WTC11 (cell line): ENCODE measurements around the gene OGT. TPM values are rescaled to one million over a fixed set of nuclear protein-coding genes. Genes with fewer than 3 reads are reported as not detected.

Experiments used
- ATAC-seq: fragments of 200-7000 bp; cut with Tn5 transposase; 2 replicates; pipeline ENCODE4 v1.10.0; 2021; ENCODE audit warnings: mild to moderate bottlenecking, moderate library complexity
- Bru-seq: library from RNA; stranded (reverse); fragments of 400-500 nt; gene quantifications from one replicate; lab custom pipeline; 2021; lab: Mats Ljungman, UMichigan
- CTCF ChIA-PET: fragments of 300-600 bp; sonication (Branson Sonifier 250); formaldehyde crosslinking; loops from one replicate; lab custom pipeline; 2021; ENCODE audit warnings: antibody characterized with exemption; lab: Charles Lee
- POLR2A ChIA-PET: fragments of 350-600 bp; sonication (Branson Sonifier 250); formaldehyde crosslinking; loops from one replicate; lab custom pipeline; 2021; ENCODE audit warnings: antibody characterized with exemption; lab: Charles Lee
- DNase-seq: peaks from one replicate; pipeline ENCODE4 v3.0.0; 2021; ENCODE audit warnings: low spot score
- H3K27ac Mint-ChIP-seq: 2 replicates; pipeline ENCODE4 v1.8.0; 2021; ENCODE audit warnings: mixed read lengths
- H3K27me3 Mint-ChIP-seq: 2 replicates; pipeline ENCODE4 v1.8.0; 2021; ENCODE audit warnings: low read depth, mild to moderate bottlenecking, moderate library complexity, mixed read lengths
- H3K36me3 Mint-ChIP-seq: 2 replicates; pipeline ENCODE4 v1.8.0; 2021; ENCODE audit warnings: mixed read lengths
- H3K4me1 Mint-ChIP-seq: 2 replicates; pipeline ENCODE4 v1.8.0; 2022; ENCODE audit warnings: mixed read lengths
- H3K4me3 Mint-ChIP-seq: 2 replicates; pipeline ENCODE4 v1.8.0; 2021; ENCODE audit warnings: mild to moderate bottlenecking, moderate library complexity, mixed read lengths
- H3K9me3 Mint-ChIP-seq: 2 replicates; pipeline ENCODE4 v1.8.0; 2021; ENCODE audit warnings: mixed read lengths
- ATF3 ChIP-seq: sonication (generic); formaldehyde crosslinking; conservative IDR thresholded peaks from 2 replicates; pipeline ENCODE4 v1.8.1; 2022; ENCODE audit warnings: mild to moderate bottlenecking, missing genetic modification reagents
- CREM ChIP-seq: sonication (generic); formaldehyde crosslinking; IDR thresholded peaks from 2 replicates; pipeline ENCODE4 v1.8.1; 2022; ENCODE audit warnings: mild to moderate bottlenecking, missing genetic modification reagents, moderate library complexity
- E2F1 ChIP-seq: sonication (generic); formaldehyde crosslinking; IDR thresholded peaks from 2 replicates; pipeline ENCODE4 v1.8.0; 2022; ENCODE audit warnings: mild to moderate bottlenecking, missing genetic modification reagents
- ETV6 ChIP-seq: sonication (generic); formaldehyde crosslinking; IDR thresholded peaks from 2 replicates; pipeline ENCODE4 v1.8.1; 2022; ENCODE audit warnings: mild to moderate bottlenecking, missing genetic modification reagents
- GRHL2 ChIP-seq: fragments of 250-450 bp; sonication (Bioruptor Pico); IDR thresholded peaks from 2 replicates; pipeline ENCODE4 v1.8.0; 2022; ENCODE audit warnings: mild to moderate bottlenecking, moderate library complexity; ENCODE audit not compliant: insufficient replicate concordance, severe bottlenecking
- MYBL2 ChIP-seq: sonication (generic); formaldehyde crosslinking; IDR thresholded peaks from 2 replicates; pipeline ENCODE4 v1.8.1; 2023; ENCODE audit warnings: mild to moderate bottlenecking, moderate library complexity, missing genetic modification reagents
- NR3C1 ChIP-seq: sonication (generic); formaldehyde crosslinking; conservative IDR thresholded peaks from 2 replicates; pipeline ENCODE4 v1.8.1; 2023; ENCODE audit warnings: low read depth, mild to moderate bottlenecking, missing genetic modification reagents
- RELA ChIP-seq: sonication (generic); formaldehyde crosslinking; IDR thresholded peaks from 2 replicates; pipeline ENCODE4 v1.8.1; 2022; ENCODE audit warnings: missing genetic modification reagents, mild to moderate bottlenecking, borderline replicate concordance
- TEAD1 ChIP-seq: sonication (generic); formaldehyde crosslinking; IDR thresholded peaks from 2 replicates; pipeline ENCODE4 v1.8.0; 2022; ENCODE audit warnings: mild to moderate bottlenecking, missing genetic modification reagents
- TEAD4 ChIP-seq: sonication (generic); formaldehyde crosslinking; IDR thresholded peaks from 2 replicates; pipeline ENCODE4 v1.8.0; 2022; ENCODE audit warnings: mild to moderate bottlenecking, missing genetic modification reagents
- ZMAT4 ChIP-seq: fragments of 250-450 bp; sonication (Bioruptor Pico); IDR thresholded peaks from 2 replicates; pipeline ENCODE4 v1.9.0; 2021; ENCODE audit warnings: mild to moderate bottlenecking
- ZNF121 ChIP-seq: sonication (generic); formaldehyde crosslinking; IDR thresholded peaks from 2 replicates; pipeline ENCODE4 v1.8.0; 2023; ENCODE audit warnings: missing genetic modification reagents
- ZNF138 ChIP-seq: sonication (generic); formaldehyde crosslinking; conservative IDR thresholded peaks from 2 replicates; pipeline ENCODE4 v1.8.1; 2022; ENCODE audit warnings: mild to moderate bottlenecking, moderate library complexity, missing genetic modification reagents
- ZNF396 ChIP-seq: fragments of 250-450 bp; sonication (Bioruptor Pico); IDR thresholded peaks from 2 replicates; pipeline ENCODE4 v1.8.0; 2021; ENCODE audit warnings: mild to moderate bottlenecking, moderate library complexity, borderline replicate concordance
- ZNF423 ChIP-seq: fragments of 250-450 bp; sonication (Bioruptor Pico); IDR thresholded peaks from 2 replicates; pipeline ENCODE4 v2.1.2; 2022; ENCODE audit warnings: mild to moderate bottlenecking, moderate library complexity
- long read RNA-seq, 3 experiments: library from RNA in 1 of 3; library from capped mRNA in 1 of 3; library from polyadenylated mRNA in 1 of 3; unstranded in 2 of 3; stranded (forward) in 1 of 3; transcript quantifications; one replicate each; pipeline ENCODE4 v2.0.0, GENCODE V29; 2021
- total RNA-seq: library from RNA; stranded (reverse); gene quantifications from 3 replicates; pipeline ENCODE4 v1.2.3, GENCODE V29; 2021
- TF ChIP-seq, protein P1 (sequence below): sonication (generic); formaldehyde crosslinking; IDR thresholded peaks from 2 replicates; pipeline ENCODE4 v1.8.1; 2022; ENCODE audit warnings: mild to moderate bottlenecking, missing genetic modification reagents, moderate library complexity, borderline replicate concordance
- TF ChIP-seq, protein P2 (sequence below): fragments of 250-450 bp; sonication (Bioruptor Pico); IDR thresholded peaks from 2 replicates; pipeline ENCODE4 v1.9.0; 2021; ENCODE audit warnings: moderate library complexity, mild to moderate bottlenecking, inconsistent platforms, borderline replicate concordance
- TF ChIP-seq, protein P3 (sequence below): sonication (generic); formaldehyde crosslinking; IDR thresholded peaks from 2 replicates; pipeline ENCODE4 v1.8.0; 2022; ENCODE audit warnings: mild to moderate bottlenecking, missing genetic modification reagents
- TF ChIP-seq, protein P4 (sequence below): fragments of 250-450 bp; sonication (Bioruptor Pico); IDR thresholded peaks from 2 replicates; pipeline ENCODE4 v2.1.2; 2022; ENCODE audit warnings: mild to moderate bottlenecking, moderate library complexity
- TF ChIP-seq, protein P5 (sequence below): sonication (generic); formaldehyde crosslinking; IDR thresholded peaks from 2 replicates; pipeline ENCODE4 v1.8.1; 2022; ENCODE audit warnings: mild to moderate bottlenecking, moderate library complexity, missing genetic modification reagents
- TF ChIP-seq, protein P6 (sequence below): sonication (generic); formaldehyde crosslinking; IDR thresholded peaks from 2 replicates; pipeline ENCODE4 v1.8.1; 2023; ENCODE audit warnings: mild to moderate bottlenecking, moderate library complexity, missing genetic modification reagents
- TF ChIP-seq, protein P7 (sequence below): sonication (generic); formaldehyde crosslinking; IDR thresholded peaks from 2 replicates; pipeline ENCODE4 v1.8.1; 2023; ENCODE audit warnings: mild to moderate bottlenecking, missing genetic modification reagents
- TF ChIP-seq, protein P8 (sequence below): fragments of 200-600 bp; IDR thresholded peaks from 2 replicates; pipeline ENCODE4 v1.8.0; 2022; ENCODE audit warnings: antibody characterized with exemption

The OGT gene
- total RNA-seq (121 to 141 TPM (median 126 TPM) in 3 replicates), Bru-seq, nascent RNA (percentile 94 among the genes with signal in this experiment)
- long read RNA-seq, experiment 1, full-length matches to known transcripts, result 68 of 251 reads
- long read RNA-seq, experiment 1, partial matches to known transcripts, result 109 of 251 reads
- long read RNA-seq, experiment 1, other reads (novel, unspliced or antisense), result 74 of 251 reads
- long read RNA-seq, experiment 2, full-length matches to known transcripts, result 6 of 69 reads
- long read RNA-seq, experiment 2, partial matches to known transcripts, result 52 of 69 reads
- long read RNA-seq, experiment 2, other reads (novel, unspliced or antisense), result 11 of 69 reads
- long read RNA-seq, experiment 3, full-length matches to known transcripts, result 2 of 3 reads
- long read RNA-seq, experiment 3, partial matches to known transcripts, result 1 of 3 reads
- long read RNA-seq, experiment 3, other reads (novel, unspliced or antisense), result 0 of 3 reads

DNA sequence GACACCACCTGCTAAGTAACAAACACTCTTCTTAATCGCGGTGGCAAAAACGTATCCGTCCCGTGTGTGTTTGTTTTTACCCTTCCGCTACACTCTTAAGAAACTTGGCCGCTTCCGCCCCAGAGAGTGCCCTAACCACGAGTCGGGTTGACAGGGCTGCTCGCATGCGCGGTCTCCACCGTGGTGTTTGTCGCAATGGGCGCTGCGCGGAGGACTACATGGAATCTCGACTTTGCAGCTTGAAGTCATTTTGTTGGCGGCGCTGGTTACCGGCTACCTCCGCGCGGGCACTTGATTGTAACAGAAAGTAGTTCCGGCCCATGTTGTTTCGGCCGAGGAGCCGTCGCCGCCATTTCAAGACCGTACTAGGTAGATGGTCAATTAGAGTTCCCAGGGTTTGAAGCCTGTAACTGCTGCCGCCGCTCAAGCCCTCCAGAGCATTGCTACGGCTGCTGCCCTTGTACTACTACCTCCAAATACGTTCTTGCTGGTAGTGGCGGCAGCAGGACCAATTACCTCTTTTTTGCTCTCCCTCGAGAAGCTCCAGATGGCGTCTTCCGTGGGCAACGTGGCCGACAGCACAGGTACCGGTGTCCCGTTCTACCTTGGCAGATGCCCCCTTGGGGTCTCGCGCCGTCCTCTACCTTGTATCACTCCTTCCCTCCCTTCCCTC is at the start of gene OGT:
TSS of gene OGT (plus strand) at position 352 of the 673 bp plus-strand sequence. CDS start at position 548, 196 bp downstream.
- Mint-ChIP-seq H3K27me3 (no peaks in the 10 kb centered on the region), H3K4me1 (peaks cover 25% of the 10 kb centered on the region), H3K27ac (peak within 1 kb of the TSS; percentile 98), H3K4me3 (peak within 1 kb of the TSS; percentile 95), H3K36me3 (peaks cover 13% of the 10 kb centered on the region), H3K9me3 (peaks cover 11% of the 10 kb centered on the region)
- ATAC-seq (peak; percentile 95), DNase-seq (peak; percentile 91)
- ChIA-PET POLR2A (interaction anchor here (0.7 to 1.4 kb wide), 5 partner anchors 13 to 534 kb away, joined by 3 to 6 read pairs (median 4); partner anchors contain the start of genes NONO and TAF1), CTCF (no interaction called here)
- TF ChIP-seq ATF3 (no peak), ZMAT4 (CRISPR knock-in tag) (no peak), ETV6 (CRISPR knock-in tag) (no peak; the same call in 1 of the 2 replicates), TEAD1 (0 out of 2 replicates have a peak, but pooled peaks have one; percentile 72), NR3C1 (CRISPR knock-in tag) (no peak), ZNF138 (no peak), MYBL2 (peak; percentile 30; the same call in 1 of the 2 replicates), ZNF423 (CRISPR knock-in tag) (no peak), ZNF396 (no peak), E2F1 (CRISPR knock-in tag) (no peak), RELA (CRISPR knock-in tag) (no peak), TEAD4 (CRISPR knock-in tag) (no peak), CREM (CRISPR knock-in tag) (0 out of 2 replicates have a peak, but pooled peaks have one; percentile 49), ZNF121 (CRISPR knock-in tag) (no peak), GRHL2 (CRISPR knock-in tag) (no peak)
- TF ChIP-seq, protein P1, sequence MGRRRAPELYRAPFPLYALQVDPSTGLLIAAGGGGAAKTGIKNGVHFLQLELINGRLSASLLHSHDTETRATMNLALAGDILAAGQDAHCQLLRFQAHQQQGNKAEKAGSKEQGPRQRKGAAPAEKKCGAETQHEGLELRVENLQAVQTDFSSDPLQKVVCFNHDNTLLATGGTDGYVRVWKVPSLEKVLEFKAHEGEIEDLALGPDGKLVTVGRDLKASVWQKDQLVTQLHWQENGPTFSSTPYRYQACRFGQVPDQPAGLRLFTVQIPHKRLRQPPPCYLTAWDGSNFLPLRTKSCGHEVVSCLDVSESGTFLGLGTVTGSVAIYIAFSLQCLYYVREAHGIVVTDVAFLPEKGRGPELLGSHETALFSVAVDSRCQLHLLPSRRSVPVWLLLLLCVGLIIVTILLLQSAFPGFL (CRISPR knock-in tag), result no peak
- TF ChIP-seq, protein P2, sequence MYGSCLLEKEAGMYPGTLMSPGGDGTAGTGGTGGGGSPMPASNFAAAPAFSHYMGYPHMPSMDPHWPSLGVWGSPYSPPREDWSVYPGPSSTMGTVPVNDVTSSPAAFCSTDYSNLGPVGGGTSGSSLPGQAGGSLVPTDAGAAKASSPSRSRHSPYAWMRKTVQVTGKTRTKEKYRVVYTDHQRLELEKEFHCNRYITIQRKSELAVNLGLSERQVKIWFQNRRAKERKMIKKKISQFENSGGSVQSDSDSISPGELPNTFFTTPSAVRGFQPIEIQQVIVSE (CRISPR knock-in tag), result no peak
- TF ChIP-seq, protein P3, sequence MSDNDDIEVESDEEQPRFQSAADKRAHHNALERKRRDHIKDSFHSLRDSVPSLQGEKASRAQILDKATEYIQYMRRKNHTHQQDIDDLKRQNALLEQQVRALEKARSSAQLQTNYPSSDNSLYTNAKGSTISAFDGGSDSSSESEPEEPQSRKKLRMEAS, result peak; percentile 88
- TF ChIP-seq, protein P4, sequence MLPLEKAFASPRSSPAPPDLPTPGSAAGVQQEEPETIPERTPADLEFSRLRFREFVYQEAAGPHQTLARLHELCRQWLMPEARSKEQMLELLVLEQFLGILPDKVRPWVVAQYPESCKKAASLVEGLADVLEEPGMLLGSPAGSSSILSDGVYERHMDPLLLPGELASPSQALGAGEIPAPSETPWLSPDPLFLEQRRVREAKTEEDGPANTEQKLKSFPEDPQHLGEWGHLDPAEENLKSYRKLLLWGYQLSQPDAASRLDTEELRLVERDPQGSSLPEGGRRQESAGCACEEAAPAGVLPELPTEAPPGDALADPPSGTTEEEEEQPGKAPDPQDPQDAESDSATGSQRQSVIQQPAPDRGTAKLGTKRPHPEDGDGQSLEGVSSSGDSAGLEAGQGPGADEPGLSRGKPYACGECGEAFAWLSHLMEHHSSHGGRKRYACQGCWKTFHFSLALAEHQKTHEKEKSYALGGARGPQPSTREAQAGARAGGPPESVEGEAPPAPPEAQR (CRISPR knock-in tag), result no peak
- TF ChIP-seq, protein P5, sequence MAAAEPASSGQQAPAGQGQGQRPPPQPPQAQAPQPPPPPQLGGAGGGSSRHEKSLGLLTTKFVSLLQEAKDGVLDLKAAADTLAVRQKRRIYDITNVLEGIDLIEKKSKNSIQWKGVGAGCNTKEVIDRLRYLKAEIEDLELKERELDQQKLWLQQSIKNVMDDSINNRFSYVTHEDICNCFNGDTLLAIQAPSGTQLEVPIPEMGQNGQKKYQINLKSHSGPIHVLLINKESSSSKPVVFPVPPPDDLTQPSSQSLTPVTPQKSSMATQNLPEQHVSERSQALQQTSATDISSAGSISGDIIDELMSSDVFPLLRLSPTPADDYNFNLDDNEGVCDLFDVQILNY (CRISPR knock-in tag), result peak; percentile 63; the same call in 1 of the 2 replicates
- TF ChIP-seq, protein P6, sequence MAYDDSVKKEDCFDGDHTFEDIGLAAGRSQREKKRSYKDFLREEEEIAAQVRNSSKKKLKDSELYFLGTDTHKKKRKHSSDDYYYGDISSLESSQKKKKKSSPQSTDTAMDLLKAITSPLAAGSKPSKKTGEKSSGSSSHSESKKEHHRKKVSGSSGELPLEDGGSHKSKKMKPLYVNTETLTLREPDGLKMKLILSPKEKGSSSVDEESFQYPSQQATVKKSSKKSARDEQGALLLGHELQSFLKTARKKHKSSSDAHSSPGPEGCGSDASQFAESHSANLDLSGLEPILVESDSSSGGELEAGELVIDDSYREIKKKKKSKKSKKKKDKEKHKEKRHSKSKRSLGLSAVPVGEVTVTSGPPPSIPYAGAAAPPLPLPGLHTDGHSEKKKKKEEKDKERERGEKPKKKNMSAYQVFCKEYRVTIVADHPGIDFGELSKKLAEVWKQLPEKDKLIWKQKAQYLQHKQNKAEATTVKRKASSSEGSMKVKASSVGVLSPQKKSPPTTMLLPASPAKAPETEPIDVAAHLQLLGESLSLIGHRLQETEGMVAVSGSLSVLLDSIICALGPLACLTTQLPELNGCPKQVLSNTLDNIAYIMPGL (CRISPR knock-in tag), result peak; percentile 49; the same call in 1 of the 2 replicates
- TF ChIP-seq, protein P7, sequence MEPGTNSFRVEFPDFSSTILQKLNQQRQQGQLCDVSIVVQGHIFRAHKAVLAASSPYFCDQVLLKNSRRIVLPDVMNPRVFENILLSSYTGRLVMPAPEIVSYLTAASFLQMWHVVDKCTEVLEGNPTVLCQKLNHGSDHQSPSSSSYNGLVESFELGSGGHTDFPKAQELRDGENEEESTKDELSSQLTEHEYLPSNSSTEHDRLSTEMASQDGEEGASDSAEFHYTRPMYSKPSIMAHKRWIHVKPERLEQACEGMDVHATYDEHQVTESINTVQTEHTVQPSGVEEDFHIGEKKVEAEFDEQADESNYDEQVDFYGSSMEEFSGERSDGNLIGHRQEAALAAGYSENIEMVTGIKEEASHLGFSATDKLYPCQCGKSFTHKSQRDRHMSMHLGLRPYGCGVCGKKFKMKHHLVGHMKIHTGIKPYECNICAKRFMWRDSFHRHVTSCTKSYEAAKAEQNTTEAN (CRISPR knock-in tag), result 0 out of 2 replicates have a peak, but pooled peaks have one; percentile 48
- TF ChIP-seq, protein P8, sequence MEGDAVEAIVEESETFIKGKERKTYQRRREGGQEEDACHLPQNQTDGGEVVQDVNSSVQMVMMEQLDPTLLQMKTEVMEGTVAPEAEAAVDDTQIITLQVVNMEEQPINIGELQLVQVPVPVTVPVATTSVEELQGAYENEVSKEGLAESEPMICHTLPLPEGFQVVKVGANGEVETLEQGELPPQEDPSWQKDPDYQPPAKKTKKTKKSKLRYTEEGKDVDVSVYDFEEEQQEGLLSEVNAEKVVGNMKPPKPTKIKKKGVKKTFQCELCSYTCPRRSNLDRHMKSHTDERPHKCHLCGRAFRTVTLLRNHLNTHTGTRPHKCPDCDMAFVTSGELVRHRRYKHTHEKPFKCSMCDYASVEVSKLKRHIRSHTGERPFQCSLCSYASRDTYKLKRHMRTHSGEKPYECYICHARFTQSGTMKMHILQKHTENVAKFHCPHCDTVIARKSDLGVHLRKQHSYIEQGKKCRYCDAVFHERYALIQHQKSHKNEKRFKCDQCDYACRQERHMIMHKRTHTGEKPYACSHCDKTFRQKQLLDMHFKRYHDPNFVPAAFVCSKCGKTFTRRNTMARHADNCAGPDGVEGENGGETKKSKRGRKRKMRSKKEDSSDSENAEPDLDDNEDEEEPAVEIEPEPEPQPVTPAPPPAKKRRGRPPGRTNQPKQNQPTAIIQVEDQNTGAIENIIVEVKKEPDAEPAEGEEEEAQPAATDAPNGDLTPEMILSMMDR, result no peak
